Osteocyte (in vitro differentiated cells): ENCODE data around the gene DOCK1. TPM values are rescaled to one million over a fixed set of nuclear protein-coding genes. Genes with fewer than 3 reads are reported as not detected.

Experiments used
- DNase-seq: peaks from one replicate; pipeline ENCODE4 v3.0.0; 2021; ENCODE audit warnings: mixed read lengths; ENCODE audit not compliant: unreplicated experiment; ENCODE audit errors: extremely low spot score
- H3K27ac Mint-ChIP-seq: one replicate; pipeline ENCODE4 v1.8.0; 2021; ENCODE audit warnings: mild to moderate bottlenecking, mixed read lengths; ENCODE audit not compliant: unreplicated experiment
- H3K27me3 Mint-ChIP-seq: one replicate; pipeline ENCODE4 v1.8.0; 2021; ENCODE audit warnings: mixed read lengths; ENCODE audit not compliant: unreplicated experiment
- H3K36me3 Mint-ChIP-seq: one replicate; pipeline ENCODE4 v1.8.0; 2021; ENCODE audit warnings: mixed read lengths; ENCODE audit not compliant: unreplicated experiment
- H3K4me1 Mint-ChIP-seq: one replicate; pipeline ENCODE4 v1.8.0; 2021; ENCODE audit warnings: mixed read lengths; ENCODE audit not compliant: unreplicated experiment
- H3K4me3 Mint-ChIP-seq: one replicate; pipeline ENCODE4 v1.8.0; 2021; ENCODE audit warnings: mild to moderate bottlenecking, moderate library complexity, mixed read lengths; ENCODE audit not compliant: unreplicated experiment
- H3K9me3 Mint-ChIP-seq: one replicate; pipeline ENCODE4 v1.8.0; 2021; ENCODE audit warnings: mixed read lengths; ENCODE audit not compliant: unreplicated experiment
- CTCF ChIP-seq: fragments of 200-600 bp; sonication (generic); IDR thresholded peaks from 2 replicates; pipeline ENCODE4 v1.5.0; 2021; ENCODE audit warnings: antibody characterized with exemption, mild to moderate bottlenecking, moderate library complexity
- total RNA-seq: library from RNA; stranded (reverse); gene quantifications from 2 replicates; pipeline ENCODE4 v1.2.1, GENCODE V29; 2021

Gene DOCK1
- total RNA-seq, 1 donor from 2014 or later, result 66.3 TPM

- H3K27ac Mint-ChIP-seq, result peak overlapping the region; percentile 53
- H3K9me3 Mint-ChIP-seq, result no peaks in the 10 kb centered on the region
- H3K4me1 Mint-ChIP-seq, result peaks cover 21% of the 10 kb centered on the region
- TF ChIP-seq CTCF, result no peak
- no peaks in the 10 kb centered on the region for H3K27me3 Mint-ChIP-seq
- H3K4me3 Mint-ChIP-seq, result peak overlapping the region; percentile 89
- H3K36me3 Mint-ChIP-seq, result no peaks in the 10 kb centered on the region
- no peak for DNase-seq
Measured at GRCh38 chr10:126907423-126907970, 2.3 kb downstream of the DOCK1 start.

- H3K4me1 Mint-ChIP-seq, result peaks cover 21% of the 10 kb centered on the region
Measured at GRCh38 chr10:126908225-126908624, 3.0 kb downstream of the DOCK1 start.

GRCh38 chr10:126908729-126909128 lies 3.5 kb downstream of the DOCK1 start:
- H3K4me1 Mint-ChIP-seq, result peaks cover 21% of the 10 kb centered on the region
- TF ChIP-seq CTCF, result no peak
- H3K27me3 Mint-ChIP-seq, result no peaks in the 10 kb centered on the region
- H3K9me3 Mint-ChIP-seq, result no peaks in the 10 kb centered on the region
- no peak overlapping the region for H3K4me3 Mint-ChIP-seq
- DNase-seq, result no peak
- H3K27ac Mint-ChIP-seq, result no peak overlapping the region
- no peaks in the 10 kb centered on the region for H3K36me3 Mint-ChIP-seq

More at GRCh38 chr10:126908225-126908624, 3.0 kb downstream of the DOCK1 start:
- H3K9me3 Mint-ChIP-seq, result no peaks in the 10 kb centered on the region
- no peaks in the 10 kb centered on the region for H3K27me3 Mint-ChIP-seq
- no peaks in the 10 kb centered on the region for H3K36me3 Mint-ChIP-seq
- TF ChIP-seq CTCF, result no peak
- no peak overlapping the region for H3K27ac Mint-ChIP-seq
- H3K4me3 Mint-ChIP-seq, result no peak overlapping the region
- no peak for DNase-seq

- H3K36me3 Mint-ChIP-seq, result no peaks in the 10 kb centered on the region
- H3K4me3 Mint-ChIP-seq, result no peak overlapping the region
- H3K4me1 Mint-ChIP-seq, result peaks cover 21% of the 10 kb centered on the region
- TF ChIP-seq CTCF, result no peak
- no peaks in the 10 kb centered on the region for H3K27me3 Mint-ChIP-seq
- no peaks in the 10 kb centered on the region for H3K9me3 Mint-ChIP-seq
- DNase-seq, result no peak
- no peak overlapping the region for H3K27ac Mint-ChIP-seq
Measured at GRCh38 chr10:126909147-126909546, 3.9 kb downstream of the DOCK1 start.

- peaks cover 16% of the 10 kb centered on the region for H3K4me1 Mint-ChIP-seq
- H3K36me3 Mint-ChIP-seq, result no peaks in the 10 kb centered on the region
- H3K27ac Mint-ChIP-seq, result no peak overlapping the region
- TF ChIP-seq CTCF, result no peak
- H3K9me3 Mint-ChIP-seq, result peaks cover 4% of the 10 kb centered on the region
- no peaks in the 10 kb centered on the region for H3K27me3 Mint-ChIP-seq
- DNase-seq, result no peak
- H3K4me3 Mint-ChIP-seq, result no peak overlapping the region
Measured at GRCh38 chr10:126910196-126910595, 5.0 kb downstream of the DOCK1 start.
